Caco-2 (cell line): ENCODE data around the gene STK26. TPM values are rescaled to one million over a fixed set of nuclear protein-coding genes. Genes with fewer than 3 reads are reported as not detected.

Experiments used
- BruUV-seq: library from RNA; stranded (reverse); fragments of 400-500 nt; replicated peaks from 2 replicates; lab custom pipeline; 2021; lab: Mats Ljungman, UMichigan
- CTCF ChIA-PET: fragments of 300-600 bp; sonication (Branson Sonifier 250); formaldehyde crosslinking; loops from one replicate; lab custom pipeline; 2022; ENCODE audit warnings: antibody characterized with exemption; lab: Charles Lee
- POLR2A ChIA-PET: fragments of 300-600 bp; sonication (Branson Sonifier 250); formaldehyde crosslinking; loops from one replicate; lab custom pipeline; 2022; ENCODE audit warnings: antibody characterized with exemption; lab: Charles Lee
- DNase-seq, 2 experiments: peaks; one replicate each; pipeline versions ENCODE4 v3.0.0 to v3.0.0-alpha.2; 2020 to 2022
- H3K27me3 ChIP-seq: replicated peaks from 2 replicates; pipeline ENCODE4 v1.6.0; 2011; ENCODE audit warnings: low read length; ENCODE audit not compliant: control insufficient read depth, insufficient read depth
- H3K36me3 ChIP-seq: 2 replicates; pipeline ENCODE4 v1.5.1; 2011; ENCODE audit warnings: low read length; ENCODE audit not compliant: control insufficient read depth, insufficient read depth
- H3K4me1 ChIP-seq: fragments of 250-450 bp; sonication (Bioruptor Pico); 2 replicates; pipeline ENCODE4 v1.5.1; 2020; ENCODE audit warnings: mild to moderate bottlenecking
- H3K4me3 ChIP-seq: 2 replicates; pipeline ENCODE4 v1.5.1; 2011; ENCODE audit warnings: low read depth, mild to moderate bottlenecking, control low read depth, low read length
- H3K9me3 ChIP-seq: fragments of 250-450 bp; sonication (Bioruptor Pico); 2 replicates; pipeline ENCODE4 v1.5.1; 2020; ENCODE audit warnings: mild to moderate bottlenecking, moderate library complexity
- H3K27ac Mint-ChIP-seq: one replicate; pipeline ENCODE4 v1.8.0; 2022; ENCODE audit warnings: mixed read lengths; ENCODE audit not compliant: unreplicated experiment
- H3K27me3 Mint-ChIP-seq: one replicate; pipeline ENCODE4 v1.8.0; 2022; ENCODE audit warnings: mixed read lengths; ENCODE audit not compliant: insufficient read depth, unreplicated experiment
- H3K36me3 Mint-ChIP-seq: one replicate; pipeline ENCODE4 v1.8.0; 2022; ENCODE audit warnings: mild to moderate bottlenecking, mixed read lengths; ENCODE audit not compliant: insufficient read depth, unreplicated experiment
- H3K4me1 Mint-ChIP-seq: one replicate; pipeline ENCODE4 v1.8.0; 2022; ENCODE audit warnings: low read depth, mixed read lengths; ENCODE audit not compliant: unreplicated experiment
- H3K4me3 Mint-ChIP-seq: one replicate; pipeline ENCODE4 v1.8.0; 2022; ENCODE audit warnings: mild to moderate bottlenecking, moderate library complexity, mixed read lengths; ENCODE audit not compliant: unreplicated experiment
- H3K9me3 Mint-ChIP-seq: one replicate; pipeline ENCODE4 v1.8.0; 2022; ENCODE audit warnings: mixed read lengths; ENCODE audit not compliant: unreplicated experiment
- intact Hi-C: fragments of 100-400 bp; cut with micrococcal nuclease; formaldehyde crosslinking; loops from one replicate; pipeline ENCODE4 v1.10.0; 2022; ENCODE audit not compliant: unreplicated experiment
- total RNA-seq: library from RNA; stranded (reverse); gene quantifications from 2 replicates; pipeline ENCODE4 v1.2.3, GENCODE V29; 2022
- TF ChIP-seq, protein P1 (sequence below), 2 experiments: fragments of 200-600 bp in 1 of 2; IDR thresholded peaks; 1 replicate in 1 of 2; 2 replicates in 1 of 2; pipeline versions ENCODE4 v1.5.1 to v1.8.0; 2011 to 2022; ENCODE audit warnings: antibody characterized with exemption in 1 of 2, control low read depth in 1 of 2, inconsistent platforms in 1 of 2, low read depth in 1 of 2, low read length in 1 of 2, mild to moderate bottlenecking in 1 of 2, moderate library complexity in 1 of 2; ENCODE audit not compliant: insufficient read depth in 1 of 2, severe bottlenecking in 1 of 2, unreplicated experiment in 1 of 2

The STK26 gene
- total RNA-seq, 1 experiment from 2014 or later: 37.1 TPM

DNA sequence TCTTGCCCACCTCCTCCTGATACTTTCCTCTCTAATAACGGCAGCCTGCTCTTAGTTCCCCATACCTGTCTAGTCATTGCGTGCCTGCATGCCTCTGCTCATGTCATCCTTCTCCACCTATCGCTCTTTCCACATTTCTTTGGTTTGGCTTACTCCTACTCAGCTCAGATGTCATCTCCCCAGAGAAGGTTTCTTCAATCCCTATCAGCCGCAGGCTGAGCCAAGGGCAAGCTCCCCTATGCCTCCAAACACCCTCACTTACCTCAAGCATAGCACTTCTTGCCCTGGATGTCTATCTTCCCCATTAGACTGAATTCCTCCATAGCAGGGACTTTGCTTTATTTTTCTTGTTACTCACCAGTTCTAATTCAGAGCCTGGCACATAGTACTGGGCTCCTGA lies 78.1 kb downstream of the STK26 start:
- CTCF ChIA-PET: no interaction called here
- Histone ChIP-seq H3K36me3 (no peaks in the 10 kb centered on the region), H3K4me1 (peaks cover 11% of the 10 kb centered on the region), H3K9me3 (no peaks in the 10 kb centered on the region), H3K27me3 (no peaks in the 10 kb centered on the region), H3K4me3 (no peak overlapping the region)
- Mint-ChIP-seq H3K4me1 (peaks cover 10% of the 10 kb centered on the region), H3K9me3 (no peaks in the 10 kb centered on the region), H3K27ac (no peak overlapping the region), H3K27me3 (no peaks in the 10 kb centered on the region), H3K36me3 (no peaks in the 10 kb centered on the region), H3K4me3 (no peak overlapping the region)
- intact Hi-C loops: no loop called here
- DNase-seq: no peak
- BruUV-seq: no TSS peak
- TF ChIP-seq, protein P1, sequence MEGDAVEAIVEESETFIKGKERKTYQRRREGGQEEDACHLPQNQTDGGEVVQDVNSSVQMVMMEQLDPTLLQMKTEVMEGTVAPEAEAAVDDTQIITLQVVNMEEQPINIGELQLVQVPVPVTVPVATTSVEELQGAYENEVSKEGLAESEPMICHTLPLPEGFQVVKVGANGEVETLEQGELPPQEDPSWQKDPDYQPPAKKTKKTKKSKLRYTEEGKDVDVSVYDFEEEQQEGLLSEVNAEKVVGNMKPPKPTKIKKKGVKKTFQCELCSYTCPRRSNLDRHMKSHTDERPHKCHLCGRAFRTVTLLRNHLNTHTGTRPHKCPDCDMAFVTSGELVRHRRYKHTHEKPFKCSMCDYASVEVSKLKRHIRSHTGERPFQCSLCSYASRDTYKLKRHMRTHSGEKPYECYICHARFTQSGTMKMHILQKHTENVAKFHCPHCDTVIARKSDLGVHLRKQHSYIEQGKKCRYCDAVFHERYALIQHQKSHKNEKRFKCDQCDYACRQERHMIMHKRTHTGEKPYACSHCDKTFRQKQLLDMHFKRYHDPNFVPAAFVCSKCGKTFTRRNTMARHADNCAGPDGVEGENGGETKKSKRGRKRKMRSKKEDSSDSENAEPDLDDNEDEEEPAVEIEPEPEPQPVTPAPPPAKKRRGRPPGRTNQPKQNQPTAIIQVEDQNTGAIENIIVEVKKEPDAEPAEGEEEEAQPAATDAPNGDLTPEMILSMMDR (IDR thresholded peaks at IDR 0.05; ENCODE audit: insufficient read depth in 1 of 2, low read depth in 1 of 2, low read length in 1 of 2, severe bottlenecking in 1 of 2, unreplicated experiment in 1 of 2): no peak
- POLR2A ChIA-PET: no interaction called here

DNA sequence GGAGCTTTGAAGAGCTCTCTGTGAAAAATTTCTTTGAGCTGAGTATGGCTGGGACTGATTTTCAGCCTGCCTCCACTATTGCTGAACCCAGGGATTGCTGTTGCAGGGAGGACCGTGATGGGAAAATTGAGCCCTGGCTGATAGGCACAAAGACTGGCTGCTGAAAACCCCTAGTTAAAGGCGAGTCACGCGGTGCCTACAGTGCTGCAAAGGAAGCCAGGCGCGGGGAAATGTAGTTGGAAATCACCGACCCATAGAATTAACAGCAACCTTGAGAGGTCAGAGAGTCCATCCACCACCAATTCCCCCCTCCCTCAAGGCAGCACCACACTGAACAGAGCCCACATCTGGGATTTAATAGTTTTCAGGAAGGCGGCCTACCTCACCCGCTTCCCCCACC lies 78.7 kb downstream of the STK26 start:
- Mint-ChIP-seq H3K36me3 (no peaks in the 10 kb centered on the region), H3K27me3 (no peaks in the 10 kb centered on the region), H3K4me1 (peaks cover 10% of the 10 kb centered on the region), H3K9me3 (no peaks in the 10 kb centered on the region), H3K4me3 (no peak overlapping the region), H3K27ac (no peak overlapping the region)
- Histone ChIP-seq H3K4me3 (no peak overlapping the region), H3K4me1 (peaks cover 11% of the 10 kb centered on the region), H3K36me3 (no peaks in the 10 kb centered on the region), H3K9me3 (no peaks in the 10 kb centered on the region), H3K27me3 (no peaks in the 10 kb centered on the region)
- no TSS peak for BruUV-seq
- intact Hi-C loops: no loop called here
- TF ChIP-seq, protein P1 (IDR thresholded peaks at IDR 0.05; ENCODE audit: insufficient read depth in 1 of 2, low read depth in 1 of 2, low read length in 1 of 2, severe bottlenecking in 1 of 2, unreplicated experiment in 1 of 2): no peak
- DNase-seq: no peak
- ChIA-PET POLR2A (no interaction called here), CTCF (no interaction called here)

DNA sequence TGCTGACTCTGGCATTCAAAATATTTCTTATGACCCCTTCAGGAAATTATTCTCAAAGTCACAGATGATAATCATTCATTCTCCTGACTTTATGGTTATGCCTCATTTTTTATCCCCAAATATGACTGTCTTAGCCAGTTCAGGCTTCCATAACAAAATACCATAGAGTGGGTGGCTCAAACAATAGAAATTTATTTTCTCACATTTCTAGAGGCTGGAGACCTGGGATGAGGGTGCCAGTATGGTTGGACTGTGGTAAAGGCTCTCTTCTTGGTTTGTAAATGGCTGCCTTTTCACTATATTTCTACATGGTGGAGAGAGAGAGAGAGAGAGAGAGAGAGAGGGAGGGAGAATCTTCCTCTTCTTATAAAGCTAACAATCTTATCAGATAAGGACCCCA lies 84.2 kb downstream of the STK26 start:
- H3K9me3 Mint-ChIP-seq: no peaks in the 10 kb centered on the region
- no peaks in the 10 kb centered on the region for H3K36me3 Mint-ChIP-seq
- no peak overlapping the region for H3K27ac Mint-ChIP-seq
- Histone ChIP-seq H3K9me3 (no peaks in the 10 kb centered on the region), H3K27me3 (no peaks in the 10 kb centered on the region), H3K4me1 (no peaks in the 10 kb centered on the region), H3K36me3 (no peaks in the 10 kb centered on the region), H3K4me3 (no peak overlapping the region)
- intact Hi-C loops: no loop called here
- no TSS peak for BruUV-seq
- TF ChIP-seq, protein P1 (IDR thresholded peaks at IDR 0.05; ENCODE audit: insufficient read depth in 1 of 2, low read depth in 1 of 2, low read length in 1 of 2, severe bottlenecking in 1 of 2, unreplicated experiment in 1 of 2): no peak
- POLR2A ChIA-PET: no interaction called here
- no peaks in the 10 kb centered on the region for H3K27me3 Mint-ChIP-seq
- no peaks in the 10 kb centered on the region for H3K4me1 Mint-ChIP-seq
- no peak for DNase-seq
- no peak overlapping the region for H3K4me3 Mint-ChIP-seq
- CTCF ChIA-PET: no interaction called here
